G401 (cell line): ENCODE data around the gene PGBD2. TPM values are rescaled to one million over a fixed set of nuclear protein-coding genes. Genes with fewer than 3 reads are reported as not detected.
A peak's percentile ranks its signal among the peaks of the same experiment; 100 is the strongest.
"Not testable (repeated sequence)": the region's sequence is repeated elsewhere in the genome, so short reads cannot be mapped to it uniquely, and the experiment has no call there.

ENCODE experiments used
- DNase-seq: peaks from one replicate; pipeline ENCODE4 v3.0.0-alpha.2; 2015; ENCODE audit warnings: low spot score
- in situ Hi-C: cut with HindIII; loops from 2 replicates; pipeline ENCODE4 v1.10.0; 2016; ENCODE audit warnings: low sequenced_read_pairs, mixed read lengths
- total RNA-seq: library from RNA; depleted of rRNA; stranded (reverse); fragments of >200 nt; shearing (Covaris generic); gene quantifications from 2 replicates; pipeline ENCODE4 v1.2.3, GENCODE V29; 2014; rRNA removed

The PGBD2 gene, protein sequence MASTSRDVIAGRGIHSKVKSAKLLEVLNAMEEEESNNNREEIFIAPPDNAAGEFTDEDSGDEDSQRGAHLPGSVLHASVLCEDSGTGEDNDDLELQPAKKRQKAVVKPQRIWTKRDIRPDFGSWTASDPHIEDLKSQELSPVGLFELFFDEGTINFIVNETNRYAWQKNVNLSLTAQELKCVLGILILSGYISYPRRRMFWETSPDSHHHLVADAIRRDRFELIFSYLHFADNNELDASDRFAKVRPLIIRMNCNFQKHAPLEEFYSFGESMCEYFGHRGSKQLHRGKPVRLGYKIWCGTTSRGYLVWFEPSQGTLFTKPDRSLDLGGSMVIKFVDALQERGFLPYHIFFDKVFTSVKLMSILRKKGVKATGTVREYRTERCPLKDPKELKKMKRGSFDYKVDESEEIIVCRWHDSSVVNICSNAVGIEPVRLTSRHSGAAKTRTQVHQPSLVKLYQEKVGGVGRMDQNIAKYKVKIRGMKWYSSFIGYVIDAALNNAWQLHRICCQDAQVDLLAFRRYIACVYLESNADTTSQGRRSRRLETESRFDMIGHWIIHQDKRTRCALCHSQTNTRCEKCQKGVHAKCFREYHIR
- 5.3 and 10.0 TPM in 2 replicates for total RNA-seq

DNA sequence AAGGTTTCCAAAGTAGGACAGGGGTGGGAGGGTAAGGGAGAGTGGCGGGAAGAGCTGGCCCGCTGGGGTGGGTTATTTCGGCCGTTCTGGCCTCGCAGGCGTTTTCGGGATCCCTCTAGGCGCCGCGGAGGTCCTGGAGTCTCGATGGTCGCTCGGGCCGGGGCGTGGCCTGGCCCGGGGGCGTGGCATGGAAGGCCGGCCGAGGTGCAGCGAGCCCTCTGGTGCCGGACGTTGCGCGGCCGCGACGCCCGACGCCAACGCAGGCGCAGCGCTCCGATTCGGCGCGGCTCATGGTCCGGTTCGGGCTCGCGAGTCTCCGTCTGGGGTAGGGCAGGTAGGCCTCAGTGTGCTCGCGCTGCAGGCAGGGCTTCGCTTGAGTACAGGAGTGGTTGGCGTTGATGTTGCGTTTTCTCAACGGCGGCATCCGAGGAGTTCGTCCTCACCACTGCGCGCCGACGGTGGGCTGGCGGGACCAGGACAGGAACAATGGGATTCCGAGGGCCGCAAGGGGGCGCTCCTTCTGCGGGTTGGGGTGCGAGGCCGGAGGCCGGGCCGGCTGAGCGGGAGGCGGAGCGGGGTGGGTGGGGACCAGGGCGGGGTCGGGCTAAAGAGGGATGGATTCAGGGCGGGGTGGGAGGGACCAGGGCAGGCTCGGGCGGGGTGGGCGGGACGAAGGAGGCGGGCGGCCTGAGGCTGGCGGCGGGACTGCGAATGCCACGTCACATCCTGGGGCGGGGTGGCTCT, at the start of gene PGBD2:
Gene PGBD2, plus strand, starts transcription at position 227 of the 744 bp plus-strand sequence. CDS start 7,628 bp downstream, outside the sequence.
- DNase-seq, result peak; percentile 91
- in situ Hi-C loops, result no loop called here

DNA sequence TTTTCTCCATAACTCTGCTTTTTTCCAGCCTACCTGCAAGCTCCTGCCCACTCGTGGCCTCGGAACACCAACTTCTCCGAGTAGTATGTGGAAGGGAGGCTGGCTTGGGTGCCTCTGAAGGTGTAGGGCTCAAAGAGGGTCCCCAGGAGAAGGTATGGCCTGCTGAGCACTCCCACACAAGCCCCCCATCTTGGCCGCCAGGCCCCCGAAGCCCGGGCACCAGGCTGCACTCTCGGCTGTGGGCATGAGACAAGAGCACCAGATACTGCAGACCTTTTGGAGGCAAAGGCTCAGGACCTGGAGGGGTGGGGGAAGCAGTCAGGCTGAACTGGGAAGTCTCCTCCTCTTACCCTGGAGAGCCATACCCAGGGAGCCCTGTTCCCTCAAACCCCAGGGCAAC, 48.8 kb upstream of the PGBD2 start:
- no peak for DNase-seq
- in situ Hi-C loops, result no loop called here

DNA sequence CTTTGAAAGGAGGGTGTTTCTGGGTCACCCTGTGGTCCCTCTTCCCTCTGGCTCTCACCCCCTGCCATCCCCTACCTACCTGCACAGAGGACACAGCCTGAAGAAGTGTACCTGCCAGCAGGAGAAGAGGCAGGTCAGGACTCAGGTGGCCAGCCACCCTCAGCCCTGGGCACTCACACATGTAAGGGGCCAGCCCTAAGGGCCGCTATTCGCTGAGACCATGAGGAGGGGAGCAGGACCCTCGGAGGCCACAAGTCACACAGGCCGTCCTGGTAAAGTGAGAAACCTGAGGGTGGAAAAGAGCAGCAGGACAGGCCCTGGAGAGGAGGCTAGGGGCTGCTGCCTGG, 48.3 kb upstream of the PGBD2 start:
- in situ Hi-C loops, result no loop called here
- DNase-seq, result no peak

DNA sequence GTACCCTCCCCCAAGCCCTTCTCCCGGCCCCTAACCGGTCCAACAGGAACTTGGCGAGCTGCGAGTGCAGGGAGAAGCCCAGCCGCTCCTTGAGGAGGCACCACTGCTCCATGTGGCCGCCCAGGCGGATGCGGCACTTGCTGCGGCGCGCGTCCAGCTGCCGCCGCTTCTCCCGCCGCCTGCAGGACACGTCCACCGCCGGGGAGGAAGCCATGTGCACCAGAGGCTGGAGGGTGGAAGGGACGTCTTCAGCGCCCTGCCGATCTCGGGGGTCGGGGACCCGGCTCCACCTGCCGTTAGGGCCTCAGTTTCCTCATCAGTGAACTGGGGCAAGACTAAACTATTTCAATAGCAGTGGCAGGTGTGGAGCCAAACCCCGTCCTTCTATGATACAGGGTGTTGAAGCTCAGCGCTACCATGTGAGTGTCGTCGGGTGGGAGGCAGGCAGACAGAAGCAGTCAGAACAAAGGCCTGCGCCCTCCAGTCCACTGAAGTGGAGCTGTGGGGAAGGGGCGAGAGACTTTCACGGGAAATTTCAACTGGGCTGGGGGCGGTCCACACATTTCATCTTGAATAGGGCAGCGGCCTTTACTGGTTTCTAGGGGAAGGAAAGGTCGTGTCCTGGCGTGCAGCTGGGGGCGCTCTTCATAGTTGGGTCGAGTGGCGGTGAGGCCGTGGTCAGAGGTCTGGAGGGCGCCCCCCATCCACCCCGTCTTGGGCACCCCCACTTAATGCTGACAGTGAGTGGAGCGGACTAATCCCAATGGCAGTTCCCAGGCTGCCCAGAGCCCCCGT, 47.7 kb upstream of the PGBD2 start:
- peak; percentile 49 for DNase-seq
- in situ Hi-C loops, result no loop called here

DNA sequence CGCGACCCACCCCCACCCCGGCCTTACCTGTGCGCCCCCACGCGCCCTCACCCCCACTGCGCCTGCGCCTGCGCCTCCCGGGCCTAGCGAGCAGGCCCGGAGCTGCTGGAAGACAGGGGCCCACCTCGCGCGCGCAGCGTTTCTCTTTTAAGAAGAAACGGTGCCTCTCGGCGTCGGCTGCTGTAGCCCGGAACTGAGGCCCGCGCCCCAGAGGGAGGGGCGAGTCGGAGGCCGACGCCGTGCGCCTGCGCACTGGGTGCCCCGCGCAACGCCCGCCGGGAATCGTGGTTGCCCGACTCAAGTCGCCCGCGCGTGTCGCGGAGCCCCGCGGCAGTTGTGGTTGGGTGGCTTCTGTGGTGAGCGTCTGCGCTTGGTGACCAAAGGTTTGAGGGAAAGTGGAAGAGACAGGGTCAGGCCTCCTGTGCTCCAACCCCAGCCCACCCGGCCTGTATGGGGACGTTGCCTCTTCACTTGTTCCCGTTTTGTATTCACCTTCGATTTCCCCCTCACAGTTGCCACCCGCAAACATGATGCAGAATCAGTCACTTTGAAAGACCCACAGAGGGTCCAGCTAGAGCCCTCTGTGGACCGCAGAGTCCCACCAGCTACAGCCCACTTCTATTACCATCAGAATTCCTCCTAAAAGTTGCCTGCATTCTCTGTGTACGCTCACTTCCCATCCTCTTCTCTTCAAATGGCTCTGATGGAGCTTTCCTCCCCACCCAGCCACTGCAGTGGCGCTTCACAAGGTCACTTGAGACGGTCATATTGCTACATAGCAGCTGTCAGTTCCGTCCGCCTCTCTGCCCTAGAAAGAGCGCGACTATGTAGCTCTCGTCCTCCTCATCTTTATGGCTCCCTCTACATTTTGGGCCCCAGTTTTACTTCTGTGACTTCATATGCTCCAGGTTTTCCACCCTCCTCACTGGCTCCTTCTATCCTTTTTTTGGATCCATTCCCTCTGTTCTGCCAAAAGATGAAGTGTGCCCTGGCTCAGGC, 46.8 kb upstream of the PGBD2 start, which contains the start of gene ZNF692:
Gene ZNF692, minus strand, starts transcription at position 195 of the 999 bp plus-strand sequence. CDS start 776 bp downstream, outside the sequence.
- DNase-seq, result peak; percentile 98
- in situ Hi-C loops, result no loop called here

DNA sequence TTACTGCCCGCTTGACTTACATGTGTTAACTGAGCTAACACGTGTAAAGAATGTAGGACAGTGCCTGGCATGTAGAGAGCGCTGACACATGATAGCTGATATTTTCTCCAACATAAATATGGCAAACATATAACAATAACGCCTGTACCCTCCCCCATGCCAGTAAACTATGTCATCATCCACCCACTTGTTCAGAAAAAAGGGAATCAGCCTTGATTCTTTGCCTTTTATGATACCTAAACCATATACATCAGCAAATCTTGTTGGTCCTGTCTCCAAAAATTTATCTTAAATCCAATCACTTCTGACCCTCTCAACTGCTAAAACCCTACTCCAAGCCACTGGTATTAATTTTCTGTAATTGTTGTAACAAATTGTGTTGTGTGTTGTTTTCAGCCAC, 46.0 kb upstream of the PGBD2 start:
- in situ Hi-C loops, result no loop called here
- DNase-seq, result no peak

DNA sequence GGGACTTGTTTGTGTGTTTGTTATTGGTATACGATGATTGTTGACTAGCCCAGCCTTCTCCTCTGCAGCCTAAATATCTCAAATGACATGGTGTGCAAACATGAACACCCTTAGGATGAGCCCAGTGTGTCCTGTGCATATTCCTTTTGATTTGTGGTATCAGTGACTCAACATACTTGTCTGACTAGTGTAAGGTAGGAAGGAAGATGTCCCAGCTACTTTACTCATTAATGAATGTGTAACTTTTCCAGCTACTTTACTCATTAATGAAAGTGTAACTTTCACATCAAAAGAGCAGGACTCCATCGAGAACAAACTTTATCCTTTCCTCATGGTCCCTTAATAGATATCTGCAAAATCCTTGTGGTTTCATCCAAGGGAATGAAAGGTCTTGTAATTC, 44.4 kb upstream of the PGBD2 start:
- in situ Hi-C loops, result no loop called here

DNA sequence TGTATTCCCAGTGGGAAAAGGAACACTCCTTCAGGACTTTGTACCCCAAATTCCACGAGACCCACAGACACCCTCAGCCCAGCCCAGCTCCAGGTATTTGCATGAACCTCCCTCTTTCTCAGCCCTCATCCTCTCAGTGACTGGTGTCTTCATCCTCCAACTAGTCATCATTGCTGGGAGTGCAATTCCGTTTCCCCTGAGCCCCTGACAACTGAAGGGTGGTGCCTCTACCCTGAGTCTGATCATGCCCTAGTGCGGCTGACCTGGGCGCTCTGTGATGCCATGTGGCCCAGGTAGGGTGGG, 43.4 kb upstream of the PGBD2 start:
- DNase-seq, result no peak
- in situ Hi-C loops, result no loop called here

More for the DNA sequence above, 44.4 kb upstream of the PGBD2 start:
- DNase-seq, result no peak

DNA sequence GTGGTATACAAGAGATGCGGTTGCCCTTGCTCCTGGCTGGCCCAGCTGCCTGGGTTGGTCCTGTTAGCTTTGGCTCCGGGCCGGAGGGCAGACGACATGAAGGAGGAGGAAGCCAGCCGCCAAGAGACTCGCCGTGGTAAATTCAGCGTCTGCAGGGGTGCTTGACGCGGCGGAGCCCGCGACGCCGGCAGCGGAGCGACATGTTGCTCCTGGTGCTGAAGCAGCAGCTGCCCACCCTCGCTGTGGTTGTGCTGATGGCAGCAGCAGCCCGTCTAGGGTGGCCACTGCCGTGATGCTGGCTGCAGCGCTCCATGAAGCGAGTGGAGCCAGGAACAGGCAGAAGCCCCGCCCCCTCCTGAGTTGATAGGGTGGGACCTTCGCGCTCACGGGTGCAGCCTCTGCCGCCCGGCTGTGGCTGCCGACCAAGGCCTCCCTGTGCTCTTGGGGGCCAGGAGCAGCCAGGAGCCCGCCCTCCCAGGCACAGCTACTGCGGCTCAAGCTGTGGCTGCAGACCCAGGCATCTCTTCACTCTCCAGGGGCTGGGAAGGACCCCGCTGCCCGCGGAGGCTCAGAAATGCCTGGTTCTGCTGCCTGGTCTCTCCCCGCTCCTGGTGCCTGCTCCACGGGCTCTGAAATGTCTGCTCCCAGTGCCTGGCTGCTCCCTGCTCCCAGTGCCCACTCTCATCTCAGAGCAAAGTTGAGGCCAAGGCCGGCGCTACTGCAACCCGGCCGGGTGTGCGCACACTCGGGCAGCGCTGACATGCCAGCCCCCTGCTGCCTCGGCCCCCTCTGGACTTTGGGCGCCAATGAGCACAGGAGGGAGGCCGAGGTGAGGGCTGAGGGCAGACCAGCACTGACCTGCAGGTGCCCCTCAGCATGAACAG, 42.8 kb upstream of the PGBD2 start:
- DNase-seq, result peak; percentile 95

DNA sequence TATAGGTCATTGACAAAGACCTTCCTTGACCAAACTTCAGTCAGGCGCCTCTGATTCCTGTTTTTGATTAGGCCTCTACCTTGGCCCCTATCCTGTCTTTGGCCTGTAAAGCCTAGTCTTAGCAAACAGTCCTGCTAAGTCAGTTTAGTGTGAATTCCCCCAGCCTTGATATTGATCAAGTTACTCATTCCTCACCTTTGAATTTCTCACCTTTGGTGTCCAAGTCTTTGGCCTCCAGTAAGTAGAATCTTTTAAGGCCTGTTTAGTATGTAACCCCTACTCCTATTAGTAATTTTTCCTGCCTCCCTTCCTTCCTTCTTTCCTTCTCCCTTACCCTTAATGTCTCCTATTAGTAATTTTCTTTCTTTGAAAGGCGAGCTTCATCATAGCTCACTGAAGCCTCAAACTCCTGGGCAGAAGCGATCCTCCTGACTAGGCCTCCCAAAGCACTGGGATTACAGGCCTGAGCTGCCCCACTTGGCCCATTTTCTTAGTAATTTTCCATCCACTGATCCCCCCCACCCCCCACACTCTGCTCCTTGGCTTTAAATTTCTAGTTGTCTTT, 34.1 kb upstream of the PGBD2 start:
- no peak for DNase-seq
- in situ Hi-C loops, result no loop called here

More for the DNA sequence above, 42.8 kb upstream of the PGBD2 start:
- in situ Hi-C loops, result no loop called here

DNA sequence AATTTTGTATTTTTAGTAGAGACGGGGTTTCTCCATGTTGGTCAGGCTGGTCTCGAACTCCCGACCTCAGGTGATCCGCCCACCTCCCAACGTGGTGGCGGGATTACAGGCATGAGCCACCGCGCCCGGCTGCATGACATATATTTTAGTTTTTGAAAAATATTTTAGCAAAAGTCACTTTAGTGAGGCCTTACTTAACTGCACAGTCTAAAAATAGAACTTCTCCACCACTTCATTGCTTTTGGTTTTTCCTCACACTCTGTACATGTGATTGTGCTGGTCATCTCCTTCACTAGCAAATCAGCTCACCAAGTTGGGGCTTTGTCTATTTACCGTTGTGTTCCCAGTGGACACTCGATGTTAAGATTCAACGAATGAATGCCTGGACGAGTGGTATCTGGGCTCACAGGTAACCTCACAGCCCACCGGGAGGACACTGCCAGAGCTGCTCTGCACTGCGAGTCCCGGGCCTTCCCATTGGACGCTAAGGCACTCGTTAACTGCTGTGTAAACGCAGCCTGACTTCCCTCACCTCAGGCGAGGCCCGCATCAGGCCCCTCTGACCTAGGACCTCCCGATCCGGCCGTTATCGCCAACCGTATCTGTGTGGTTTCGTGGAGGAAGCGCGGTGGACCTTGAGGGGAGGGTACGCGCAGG, 33.2 kb upstream of the PGBD2 start:
- in situ Hi-C loops, result no loop called here
- DNase-seq, result peak; percentile 80

DNA sequence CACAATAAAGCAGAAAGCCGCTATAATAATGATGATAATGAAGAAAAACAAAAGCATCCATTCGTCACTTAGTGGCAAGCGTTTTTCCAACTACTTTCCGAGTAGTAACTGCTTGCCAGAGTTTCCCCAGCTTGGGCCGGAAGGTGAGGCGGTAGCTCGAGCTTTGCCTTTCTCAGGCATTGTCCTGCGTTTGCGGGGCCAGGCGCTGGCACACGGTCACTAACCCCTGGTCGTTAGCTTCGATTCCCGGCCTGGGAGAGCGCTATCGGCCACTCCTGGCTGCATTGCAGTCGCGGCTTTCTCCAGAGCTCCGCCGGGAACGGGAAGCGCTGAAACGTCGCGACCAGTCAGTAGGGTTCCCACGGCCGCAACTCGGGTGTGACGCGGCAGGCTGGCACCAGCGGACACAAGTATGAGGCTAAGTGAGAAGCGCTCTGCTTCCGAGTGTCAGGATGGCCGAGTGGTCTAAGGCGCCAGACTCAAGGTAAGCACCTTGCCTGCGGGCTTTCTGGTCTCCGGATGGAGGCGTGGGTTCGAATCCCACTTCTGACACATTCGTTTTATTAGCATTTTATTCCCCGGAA, 32.5 kb upstream of the PGBD2 start:
- peak; percentile 98 for DNase-seq
- in situ Hi-C loops, result no loop called here

DNA sequence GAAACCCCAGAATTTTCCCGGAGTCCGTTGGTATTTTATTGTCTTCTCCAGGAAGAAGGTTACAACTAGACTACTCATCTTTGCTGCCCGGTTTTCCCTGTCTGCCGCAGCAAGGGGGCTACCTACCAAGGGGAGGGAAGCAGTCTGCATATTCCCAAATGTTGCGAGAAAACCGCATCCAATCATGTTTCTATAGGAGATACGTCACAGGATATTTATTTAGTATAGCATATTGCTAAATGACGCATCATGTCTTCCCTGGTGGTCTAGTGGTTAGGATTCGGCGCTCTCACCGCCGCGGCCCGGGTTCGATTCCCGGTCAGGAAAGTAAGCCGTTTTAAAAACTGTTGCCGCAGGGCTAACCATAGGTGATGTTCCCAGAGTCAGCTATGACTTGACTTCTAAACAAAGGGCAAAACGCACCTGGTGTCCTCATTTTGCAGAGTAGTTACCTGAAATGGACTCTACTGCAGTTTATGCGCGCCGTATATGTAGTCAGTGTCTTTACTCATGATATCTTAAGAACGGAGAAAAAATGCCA, 32.0 kb upstream of the PGBD2 start:
- peak; percentile 94 for DNase-seq
- in situ Hi-C loops, result no loop called here

DNA sequence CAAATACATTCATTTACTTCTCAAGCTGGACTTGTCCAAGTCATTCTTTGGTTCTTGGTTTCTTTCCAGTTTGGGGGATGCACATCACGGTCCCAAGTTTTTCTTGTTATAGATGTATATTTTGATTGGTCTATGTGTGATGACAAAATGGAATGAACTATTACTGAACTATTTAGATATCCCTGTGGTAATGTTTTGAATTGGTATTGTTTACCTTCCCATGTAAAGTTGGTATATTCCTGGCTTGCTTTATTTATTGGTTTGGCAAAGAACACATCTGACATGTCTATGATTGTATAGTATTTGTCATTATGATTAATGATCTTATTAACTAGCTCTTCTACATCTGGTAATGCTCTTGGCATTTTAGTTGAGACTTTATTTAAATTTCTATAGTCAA, 24.8 kb upstream of the PGBD2 start:
- no peak for DNase-seq
- in situ Hi-C loops, result no loop called here

DNA sequence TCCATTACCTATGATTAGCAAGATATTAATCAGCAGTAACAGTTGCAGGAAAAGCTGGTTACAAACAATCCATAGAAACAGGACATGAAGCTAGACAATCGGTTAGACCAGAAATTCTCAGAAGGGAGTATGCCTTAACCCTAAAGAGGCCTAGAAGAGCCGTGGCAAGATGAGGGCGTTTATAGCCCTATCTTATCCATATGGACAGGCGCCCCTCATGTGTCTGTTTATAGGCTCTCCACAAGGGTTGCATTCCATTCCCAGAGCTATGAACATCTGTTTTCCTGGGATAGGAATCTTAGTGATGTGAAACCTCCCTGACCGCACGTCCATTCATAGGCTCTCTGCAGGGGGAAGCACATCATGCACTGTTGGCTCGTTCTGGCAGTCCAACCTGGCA, 23.6 kb upstream of the PGBD2 start:
- DNase-seq, in situ Hi-C loops: not testable (repeated sequence)
